Measurements from ENCODE around the gene KHDC4.

The KHDC4 gene

GRCh38 chr1:155873860-155874259 is 60.4 kb downstream of the KHDC4 start:
- no peak for FAIRE-seq
- TF ChIP-seq, protein P1, sequence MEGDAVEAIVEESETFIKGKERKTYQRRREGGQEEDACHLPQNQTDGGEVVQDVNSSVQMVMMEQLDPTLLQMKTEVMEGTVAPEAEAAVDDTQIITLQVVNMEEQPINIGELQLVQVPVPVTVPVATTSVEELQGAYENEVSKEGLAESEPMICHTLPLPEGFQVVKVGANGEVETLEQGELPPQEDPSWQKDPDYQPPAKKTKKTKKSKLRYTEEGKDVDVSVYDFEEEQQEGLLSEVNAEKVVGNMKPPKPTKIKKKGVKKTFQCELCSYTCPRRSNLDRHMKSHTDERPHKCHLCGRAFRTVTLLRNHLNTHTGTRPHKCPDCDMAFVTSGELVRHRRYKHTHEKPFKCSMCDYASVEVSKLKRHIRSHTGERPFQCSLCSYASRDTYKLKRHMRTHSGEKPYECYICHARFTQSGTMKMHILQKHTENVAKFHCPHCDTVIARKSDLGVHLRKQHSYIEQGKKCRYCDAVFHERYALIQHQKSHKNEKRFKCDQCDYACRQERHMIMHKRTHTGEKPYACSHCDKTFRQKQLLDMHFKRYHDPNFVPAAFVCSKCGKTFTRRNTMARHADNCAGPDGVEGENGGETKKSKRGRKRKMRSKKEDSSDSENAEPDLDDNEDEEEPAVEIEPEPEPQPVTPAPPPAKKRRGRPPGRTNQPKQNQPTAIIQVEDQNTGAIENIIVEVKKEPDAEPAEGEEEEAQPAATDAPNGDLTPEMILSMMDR (IDR thresholded peaks at IDR 0.05; ENCODE audit: insufficient read depth, missing control alignments) = no peak
- no peak for DNase-seq (ENCODE audit: insufficient read length, low spot score)

DNA sequence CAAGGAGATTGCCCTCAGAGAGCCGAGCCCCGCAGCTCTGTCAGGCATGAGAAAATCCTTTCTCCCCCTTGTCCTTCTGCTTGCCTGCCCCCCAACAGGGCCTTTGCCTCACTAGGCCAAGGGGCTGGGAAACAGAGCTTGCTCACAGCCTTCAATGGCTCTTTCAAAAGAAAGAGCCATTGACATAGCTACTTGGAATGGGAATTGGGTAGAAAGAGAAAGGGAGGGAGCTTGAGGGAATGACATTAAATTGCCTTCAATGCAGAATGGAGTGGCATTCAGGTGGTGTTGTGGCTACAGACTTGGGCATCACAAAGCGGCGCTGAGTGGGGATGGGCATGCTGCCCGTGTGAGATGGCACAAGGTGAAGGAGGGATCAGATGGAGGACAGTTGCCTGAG is 61.7 kb downstream of the KHDC4 start:
- FAIRE-seq = no peak
- TF ChIP-seq, protein P1 (IDR thresholded peaks at IDR 0.05; ENCODE audit: insufficient read depth, missing control alignments) = no peak
- DNase-seq (ENCODE audit: insufficient read length, low spot score) = no peak

GRCh38 chr1:155871390-155871789 is 62.8 kb downstream of the KHDC4 start:
- TF ChIP-seq, protein P1 (IDR thresholded peaks at IDR 0.05; ENCODE audit: insufficient read depth, missing control alignments) = no peak
- DNase-seq (ENCODE audit: insufficient read length, low spot score) (no peak), FAIRE-seq (no peak)

DNA sequence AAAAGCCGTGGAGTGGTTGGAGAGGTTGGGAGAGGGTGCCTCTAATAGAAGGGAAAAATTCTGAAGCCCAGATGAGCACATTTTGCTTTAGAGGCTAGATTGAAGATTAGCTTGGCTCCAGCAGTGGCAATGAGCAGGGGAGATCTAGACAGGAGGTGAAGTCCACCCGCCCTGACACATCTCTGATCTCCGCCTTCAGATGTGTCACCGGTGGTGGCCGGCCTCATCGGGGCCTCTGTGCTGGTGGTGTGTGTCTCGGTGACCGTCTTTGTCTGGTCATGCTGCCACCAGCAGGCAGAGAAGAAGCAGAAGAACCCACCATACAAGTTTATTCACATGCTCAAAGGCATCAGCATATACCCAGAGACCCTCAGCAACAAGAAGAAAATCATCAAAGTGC is 66.4 kb downstream of the KHDC4 start:
- FAIRE-seq (no peak), DNase-seq (ENCODE audit: insufficient read length, low spot score) (no peak)
- TF ChIP-seq, protein P1 (IDR thresholded peaks at IDR 0.05; ENCODE audit: insufficient read depth, missing control alignments) = no peak

DNA sequence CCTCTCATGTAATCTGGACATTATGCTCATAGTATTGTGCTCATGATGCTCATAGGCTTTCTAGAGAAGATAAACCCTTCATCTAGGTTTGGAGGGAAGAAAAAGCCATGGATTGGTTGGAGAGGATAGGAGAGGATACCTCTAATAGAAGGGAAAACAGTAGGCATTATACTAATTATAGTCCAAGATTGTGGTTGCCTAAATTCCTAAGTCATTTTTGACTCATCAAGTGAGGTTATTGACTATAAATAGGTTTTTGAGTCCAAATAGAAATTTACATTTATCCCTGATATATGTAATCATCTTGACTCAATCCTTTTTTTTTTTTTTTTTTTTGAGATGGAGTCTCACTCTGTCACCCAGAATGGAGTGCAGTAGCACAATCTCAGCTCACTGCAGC is 69.8 kb downstream of the KHDC4 start:
- peak; percentile 11 for FAIRE-seq
- no peak for DNase-seq (ENCODE audit: insufficient read length, low spot score)
- TF ChIP-seq, protein P1 (IDR thresholded peaks at IDR 0.05; ENCODE audit: insufficient read depth, missing control alignments) = no peak

Measured in D721Med (cell line).